Measurements from ENCODE around the gene FAM174B. TPM values are rescaled to one million over a fixed set of nuclear protein-coding genes. Genes with fewer than 3 reads are reported as not detected.

FAM174B gene
- total RNA-seq, 1 donor from 2014 or later = 9.6 TPM

DNA sequence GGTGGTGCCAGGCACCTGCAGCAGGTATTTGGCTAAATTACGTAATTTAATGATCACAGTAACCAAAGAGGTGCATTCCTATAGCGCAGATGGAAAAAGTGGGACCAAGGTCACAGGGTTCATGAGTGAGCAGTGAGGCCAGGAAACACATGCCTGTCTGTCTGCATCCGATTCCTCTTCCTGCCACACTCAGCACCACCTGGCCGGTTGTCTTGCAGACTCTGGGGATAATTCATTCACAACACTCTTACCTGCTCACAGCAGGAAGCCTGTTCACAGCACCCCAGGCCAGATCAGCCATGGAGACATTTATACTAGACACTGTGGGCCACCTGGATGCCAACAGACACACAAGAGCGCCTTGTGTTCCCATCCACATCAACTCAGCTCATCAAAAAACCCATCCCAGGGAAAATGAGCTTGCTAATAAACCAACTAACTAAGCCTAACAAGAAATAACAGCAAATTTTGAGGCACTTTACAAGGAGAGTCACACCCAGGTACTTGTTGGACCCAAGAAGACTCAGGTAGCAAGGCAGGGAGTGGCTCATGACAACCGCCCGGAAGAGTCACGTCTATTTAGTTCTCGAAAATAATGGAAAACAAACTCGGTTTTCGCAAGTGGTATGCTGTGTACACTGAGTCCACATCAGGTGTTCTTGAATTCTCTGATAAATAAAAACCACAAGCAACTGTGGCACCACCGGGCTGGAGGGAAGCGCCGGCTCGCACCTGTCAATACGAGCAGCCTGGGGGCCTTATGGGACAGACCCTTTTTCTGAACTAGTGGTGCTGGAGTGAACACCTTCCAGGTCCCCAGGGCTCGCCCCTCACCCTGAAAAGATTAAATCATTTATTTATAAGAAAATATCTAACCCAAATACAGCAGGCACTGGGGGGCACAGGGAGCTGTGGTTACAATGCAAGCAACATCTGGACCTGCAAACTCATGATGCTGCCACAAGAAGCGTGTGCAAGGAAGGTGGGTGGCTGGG, 40.5 kb downstream of the FAM174B start:
- no peak overlapping the region for H3K4me3 ChIP-seq (ENCODE audit: low read depth, low read length)
- TF ChIP-seq CTCF (conservative IDR thresholded peaks at IDR 0.05; ENCODE audit: low read depth, low read length) = no peak
- no peak for DNase-seq (ENCODE audit: low read depth)

DNA sequence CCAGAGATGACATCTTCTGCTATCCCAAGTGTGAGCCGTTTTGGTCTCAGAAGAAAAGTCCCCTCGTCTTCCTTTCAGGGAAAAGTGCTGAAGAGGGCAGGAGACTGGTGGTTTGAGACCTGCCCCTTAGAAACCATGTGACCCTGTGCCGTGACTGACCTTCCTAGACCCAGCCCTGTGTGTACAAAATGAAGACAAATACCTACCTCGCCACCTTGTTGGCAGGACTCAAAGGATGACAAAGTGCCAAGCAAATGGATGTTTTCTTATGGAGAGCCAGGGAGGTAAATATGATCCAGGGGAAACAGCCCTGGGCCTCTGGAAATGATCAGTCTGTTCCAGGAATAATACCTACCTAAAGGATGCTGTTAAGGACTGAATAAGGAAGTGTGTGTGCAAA, 41.3 kb downstream of the FAM174B start:
- no peak overlapping the region for H3K4me3 ChIP-seq (ENCODE audit: low read depth, low read length)

DNA sequence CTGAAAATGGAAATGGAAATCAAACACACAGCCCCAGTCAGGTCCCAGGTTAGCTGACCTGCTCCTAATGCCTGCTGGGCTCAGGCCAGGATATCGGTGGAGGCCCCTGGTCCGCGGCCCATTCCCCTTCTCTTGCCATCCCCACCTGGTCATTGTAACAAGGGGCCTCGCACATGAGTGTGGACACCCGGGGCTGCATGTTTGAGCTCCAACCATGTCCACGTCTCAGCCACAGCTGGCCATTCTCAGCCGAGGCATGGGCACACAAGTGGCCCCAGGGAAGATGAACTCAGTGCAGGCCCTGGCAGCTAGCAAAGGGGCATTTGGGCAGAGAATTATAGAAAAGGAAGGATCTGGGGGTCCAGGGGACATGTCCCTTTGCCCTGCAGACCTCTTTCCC, 41.7 kb downstream of the FAM174B start:
- no peak overlapping the region for H3K4me3 ChIP-seq (ENCODE audit: low read depth, low read length)
- no peak for TF ChIP-seq CTCF (conservative IDR thresholded peaks at IDR 0.05; ENCODE audit: low read depth, low read length)
- DNase-seq (ENCODE audit: low read depth) = no peak

More for the DNA sequence above, 41.3 kb downstream of the FAM174B start:
- no peak for TF ChIP-seq CTCF (conservative IDR thresholded peaks at IDR 0.05; ENCODE audit: low read depth, low read length)
- DNase-seq (ENCODE audit: low read depth) = no peak

DNA sequence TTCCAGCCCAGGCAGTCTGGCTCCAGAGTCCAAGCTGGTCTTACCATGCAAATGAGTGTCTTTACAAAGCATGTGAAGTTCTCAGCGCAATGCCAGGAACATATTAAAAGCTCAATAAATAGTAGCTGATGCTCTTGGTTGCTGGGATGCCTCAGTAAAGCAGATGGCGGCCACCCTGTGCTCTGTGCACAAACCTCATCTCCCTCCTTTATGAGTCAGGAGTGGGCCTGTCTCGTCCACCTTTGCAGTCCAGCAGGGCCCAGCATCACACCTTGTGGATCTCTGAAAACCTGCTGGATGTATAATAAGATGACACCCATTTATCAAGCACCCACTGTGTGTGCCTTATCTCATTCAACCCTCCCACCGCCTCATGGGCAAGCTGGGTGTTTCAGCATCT, 42.7 kb downstream of the FAM174B start:
- no peak overlapping the region for H3K4me3 ChIP-seq (ENCODE audit: low read depth, low read length)
- no peak for DNase-seq (ENCODE audit: low read depth)
- no peak for TF ChIP-seq CTCF (conservative IDR thresholded peaks at IDR 0.05; ENCODE audit: low read depth, low read length)

DNA sequence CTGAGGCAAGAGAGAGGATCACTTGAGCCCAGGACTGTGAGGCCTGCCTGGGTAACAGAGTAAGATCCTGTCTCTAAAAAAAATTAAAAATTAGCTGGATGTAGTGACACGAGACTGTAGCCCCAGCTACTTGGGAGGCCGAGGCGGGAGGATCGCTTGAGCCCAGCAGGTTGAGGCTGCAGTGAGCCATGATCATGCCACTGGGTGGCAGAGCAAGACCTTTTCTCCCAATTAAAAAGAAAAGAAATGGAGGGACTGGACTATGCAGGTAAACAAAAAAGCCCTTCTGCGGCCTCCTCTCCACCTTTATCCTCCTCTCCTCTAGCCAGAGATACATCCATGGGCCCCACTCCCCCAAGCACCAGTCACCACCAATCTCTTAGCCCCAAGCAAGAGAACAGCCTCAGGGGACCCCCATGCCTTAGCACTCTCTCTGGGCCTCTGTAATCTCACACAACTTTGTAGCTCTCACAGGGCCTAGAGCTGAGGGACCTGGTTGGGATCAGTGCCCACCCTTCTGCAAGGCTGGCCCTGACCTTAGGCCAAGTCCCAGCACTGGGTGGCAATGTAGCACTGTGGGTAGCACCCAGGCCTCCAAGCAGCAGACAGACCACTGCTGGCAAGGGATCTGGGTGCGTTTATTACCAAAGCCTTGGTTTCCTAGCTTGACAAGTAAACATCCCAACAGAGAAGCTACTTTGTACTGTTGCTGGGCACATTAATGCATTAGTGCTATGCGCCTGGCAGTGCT, 43.4 kb downstream of the FAM174B start:
- no peak for TF ChIP-seq CTCF (conservative IDR thresholded peaks at IDR 0.05; ENCODE audit: low read depth, low read length)
- no peak for DNase-seq (ENCODE audit: low read depth)

GRCh38 chr15:92611150-92611549, 44.4 kb downstream of the FAM174B start:
- DNase-seq (ENCODE audit: low read depth) = no peak
- H3K4me3 ChIP-seq (ENCODE audit: low read depth, low read length) = no peak overlapping the region
- TF ChIP-seq CTCF (conservative IDR thresholded peaks at IDR 0.05; ENCODE audit: low read depth, low read length) = no peak

More for the DNA sequence above, 43.4 kb downstream of the FAM174B start:
- no peak overlapping the region for H3K4me3 ChIP-seq (ENCODE audit: low read depth, low read length)

Measured in epithelial cell of proximal tubule (primary cell).